Colon (tissue), 2 donors: ENCODE data around the gene ARHGEF7.

ENCODE experiments used
- FAIRE-seq: peaks from 2 replicates; lab custom pipeline; 2012; peaks lifted over from hg19 to GRCh38; lab: Jason Lieb, UNC
- donor health status: control.
- donor health status: control.

Gene ARHGEF7

DNA sequence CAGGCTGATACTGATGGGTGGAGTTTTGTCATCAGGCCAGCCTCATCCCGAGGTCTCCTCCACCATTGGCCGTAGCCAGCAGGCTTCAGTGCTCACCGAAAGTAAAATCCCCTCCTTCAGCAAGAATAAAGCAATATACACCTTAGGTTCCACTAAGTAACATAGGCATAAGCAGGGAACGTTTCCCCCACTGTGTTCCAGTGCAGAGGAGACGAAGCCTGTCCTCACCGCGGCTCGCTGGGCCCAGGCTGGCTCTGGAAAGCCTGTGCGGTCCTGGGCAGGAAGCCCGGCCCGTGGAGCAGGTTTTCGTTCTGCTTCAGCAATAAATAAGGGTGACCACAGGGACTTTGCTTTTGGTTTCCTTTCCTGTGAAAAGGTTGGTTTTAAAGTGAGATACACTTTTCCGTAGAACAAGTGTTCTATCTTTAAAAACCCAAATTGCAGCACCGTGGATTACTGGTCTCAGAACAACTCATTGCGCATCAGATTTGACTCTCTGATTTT lies 189.0 kb downstream of the ARHGEF7 start:
- no peak for FAIRE-seq

DNA sequence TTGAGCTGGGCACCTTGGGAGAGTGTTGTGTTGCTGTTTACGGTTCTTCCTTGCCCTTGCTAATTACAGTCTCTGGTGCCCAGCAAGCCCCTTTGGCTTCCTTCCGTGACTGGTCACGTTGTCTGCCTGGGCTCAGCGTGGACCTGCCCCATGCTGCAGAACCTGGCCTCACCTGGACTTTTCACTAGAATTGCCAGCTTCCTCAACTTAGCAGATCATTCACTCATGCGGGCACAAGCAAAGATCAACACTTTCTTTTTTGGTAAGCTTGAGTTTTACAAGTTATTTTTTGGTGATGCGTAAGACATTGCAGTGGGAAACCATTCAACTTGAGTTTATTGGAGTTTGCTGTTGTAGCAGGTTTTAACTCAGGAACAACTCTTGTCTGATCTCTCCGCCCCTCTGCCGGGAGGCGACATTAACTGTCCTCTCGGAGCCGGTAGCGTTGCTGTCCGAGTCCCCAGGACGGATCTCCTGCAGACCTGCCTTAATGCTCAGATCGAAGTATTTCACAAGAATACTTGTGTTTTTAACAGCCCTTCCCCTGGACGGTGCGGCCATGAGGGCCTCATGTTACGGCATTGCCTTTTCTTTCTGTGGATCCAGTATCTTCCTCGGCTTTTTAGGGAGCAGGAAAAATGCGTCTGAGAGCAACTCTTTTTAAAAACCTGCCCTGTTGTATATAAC lies 189.6 kb downstream of the ARHGEF7 start:
- FAIRE-seq: no peak

DNA sequence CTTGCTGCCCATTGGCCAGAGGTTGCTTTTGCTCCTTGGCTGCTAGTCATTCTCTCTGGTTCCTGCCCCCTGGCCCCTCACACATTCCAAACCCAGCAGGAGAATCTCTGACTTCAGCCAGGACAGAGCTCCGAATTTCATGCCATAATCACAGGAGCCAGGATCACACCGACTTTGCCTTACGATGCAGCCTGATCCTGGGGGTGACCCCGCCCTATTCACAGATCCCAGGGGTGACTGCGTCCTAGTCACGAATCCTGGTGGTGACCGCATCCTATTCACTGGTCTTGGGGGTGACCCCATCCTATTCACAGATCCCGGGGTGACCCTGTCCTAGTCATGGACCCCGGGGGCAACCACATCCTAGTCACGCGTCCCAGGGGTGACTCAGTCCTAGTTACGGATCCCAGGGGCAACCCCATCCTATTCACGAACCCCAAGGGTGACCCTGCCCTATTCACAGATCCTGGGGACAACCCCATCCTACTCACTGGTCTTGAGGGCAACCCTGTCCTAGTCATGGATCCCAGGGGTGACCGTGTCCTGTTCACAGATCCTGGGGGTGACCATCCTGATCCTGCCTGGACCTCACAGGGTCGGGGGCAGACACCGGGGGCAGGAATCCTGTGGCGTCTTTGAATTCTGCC lies 198.0 kb downstream of the ARHGEF7 start:
- no peak for FAIRE-seq

DNA sequence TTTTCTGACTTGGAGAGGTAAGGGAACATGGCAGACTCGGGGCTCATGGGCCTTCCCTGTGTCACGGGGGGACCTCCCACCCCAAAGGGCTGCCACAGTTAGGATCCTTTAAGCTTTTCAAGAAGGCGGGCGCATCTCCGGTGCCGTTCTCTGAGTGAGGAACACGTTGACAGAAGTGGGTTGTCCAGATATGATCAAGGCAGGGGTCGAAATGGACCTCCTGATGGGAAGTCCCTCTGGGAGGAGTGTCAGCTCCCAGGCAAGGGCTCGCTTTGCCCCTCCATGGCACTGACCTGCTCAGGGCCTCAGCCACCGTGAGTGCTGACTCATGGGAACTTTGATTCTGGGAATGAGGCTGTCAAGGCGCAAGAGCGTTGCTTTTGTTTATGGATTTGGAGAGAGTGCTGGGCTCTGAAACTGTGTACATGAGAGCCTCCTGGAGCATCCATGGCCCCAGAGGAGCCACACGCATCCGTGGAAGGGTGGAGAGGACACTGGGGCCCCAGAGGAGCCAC lies 198.9 kb downstream of the ARHGEF7 start:
- FAIRE-seq: no peak

DNA sequence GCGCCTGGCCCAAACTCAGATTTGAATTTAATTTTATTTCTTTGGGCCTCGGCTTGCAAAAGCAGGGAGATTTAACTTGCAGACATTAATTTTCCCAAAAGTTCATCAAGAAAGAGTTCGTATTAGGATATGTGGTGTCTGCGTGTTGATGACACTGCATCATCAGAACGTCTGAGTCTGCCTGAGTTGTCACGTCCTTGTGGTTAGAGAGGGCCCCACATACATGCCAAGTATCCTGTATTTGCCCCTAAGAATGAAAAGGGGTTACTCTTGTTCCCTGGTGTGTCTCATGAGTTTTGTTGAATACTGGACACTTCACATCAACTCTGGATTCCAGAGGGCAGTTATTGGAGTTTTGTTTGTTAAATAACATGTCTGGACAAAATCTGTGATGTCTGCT lies 199.7 kb downstream of the ARHGEF7 start:
- no peak for FAIRE-seq

DNA sequence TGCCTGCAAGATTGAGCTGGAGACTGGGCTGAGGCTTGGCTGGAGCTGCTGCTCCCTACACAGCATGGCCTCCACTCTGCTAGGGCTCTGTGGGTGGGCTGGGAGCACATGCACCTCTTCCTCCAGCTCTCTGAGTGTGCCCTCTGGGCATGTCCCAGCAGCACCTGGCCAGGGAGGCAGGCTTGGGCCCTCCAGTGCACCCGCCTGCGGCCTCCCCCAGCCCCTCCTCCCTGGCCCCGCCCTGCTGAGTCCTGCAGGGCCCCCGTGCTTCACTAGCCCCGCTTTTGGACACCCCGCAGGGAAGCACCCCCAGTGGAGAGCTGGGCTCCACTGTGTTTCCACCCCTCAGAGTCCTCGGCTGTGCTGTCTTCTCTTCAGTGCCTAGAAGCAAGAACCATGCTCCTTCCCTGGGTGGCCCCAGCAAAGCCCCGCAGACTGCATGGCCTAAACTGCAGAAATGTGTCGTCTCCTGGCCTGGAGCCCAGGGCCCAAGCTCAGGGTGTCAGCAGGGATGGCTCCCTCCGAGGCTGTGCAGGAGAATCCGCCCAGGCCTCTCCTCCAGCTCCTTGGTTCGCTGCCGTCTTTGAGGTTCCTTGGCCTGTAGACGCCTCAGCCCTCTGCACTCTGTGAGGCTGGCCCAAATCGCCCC lies 200.4 kb downstream of the ARHGEF7 start:
- FAIRE-seq: no peak

DNA sequence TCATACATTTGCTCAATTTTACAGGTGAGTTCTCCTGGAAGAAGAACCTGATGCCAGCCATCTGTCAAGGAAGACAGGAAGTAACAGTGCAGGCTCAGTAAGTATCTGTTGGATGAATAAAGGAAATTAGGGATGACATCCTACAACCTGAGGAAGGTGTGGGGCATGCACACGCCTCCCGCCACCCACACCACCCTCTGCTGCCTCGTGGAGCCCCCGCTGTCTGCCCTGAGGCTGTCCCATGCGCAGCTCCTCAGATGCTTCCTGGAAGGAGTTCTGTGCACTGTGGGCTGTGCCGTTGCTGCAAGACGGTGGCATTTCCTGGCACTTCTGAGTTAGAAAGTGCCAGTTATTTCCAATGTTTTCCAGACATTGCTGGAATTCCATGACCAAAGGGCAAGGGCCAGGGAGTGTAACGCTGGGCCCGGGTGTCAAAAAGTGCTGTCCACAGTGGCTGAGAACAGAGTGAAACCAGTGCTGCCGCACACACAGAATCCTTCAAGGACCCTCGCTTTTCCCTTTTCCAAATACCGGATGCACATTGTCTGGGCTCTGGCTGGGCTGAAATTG lies 201.1 kb downstream of the ARHGEF7 start:
- no peak for FAIRE-seq

DNA sequence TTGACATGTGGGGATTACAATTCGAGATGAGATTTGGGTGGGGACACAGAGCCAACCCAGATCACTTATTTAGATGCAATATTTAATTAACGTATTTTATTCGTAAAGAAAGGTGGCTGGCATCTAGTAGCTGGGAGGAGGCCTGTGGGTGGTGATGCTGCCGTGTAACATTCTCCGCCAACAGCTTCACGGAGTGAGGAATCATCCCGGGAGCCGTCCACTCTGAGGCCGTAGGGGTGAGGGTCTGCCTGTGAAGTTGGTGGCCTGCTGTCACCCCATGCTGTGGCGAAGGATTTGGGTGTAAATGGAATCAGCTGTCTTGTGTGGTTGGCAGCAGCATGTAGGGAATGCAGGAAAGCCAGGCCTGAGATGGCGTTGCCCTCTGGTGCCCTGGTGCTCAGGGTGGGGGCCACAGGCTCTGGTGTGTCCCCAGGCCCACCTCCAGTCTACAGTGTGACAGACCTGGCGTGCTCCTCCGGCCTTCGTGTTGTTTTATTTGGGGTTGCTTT lies 202.0 kb downstream of the ARHGEF7 start:
- FAIRE-seq: no peak

DNA sequence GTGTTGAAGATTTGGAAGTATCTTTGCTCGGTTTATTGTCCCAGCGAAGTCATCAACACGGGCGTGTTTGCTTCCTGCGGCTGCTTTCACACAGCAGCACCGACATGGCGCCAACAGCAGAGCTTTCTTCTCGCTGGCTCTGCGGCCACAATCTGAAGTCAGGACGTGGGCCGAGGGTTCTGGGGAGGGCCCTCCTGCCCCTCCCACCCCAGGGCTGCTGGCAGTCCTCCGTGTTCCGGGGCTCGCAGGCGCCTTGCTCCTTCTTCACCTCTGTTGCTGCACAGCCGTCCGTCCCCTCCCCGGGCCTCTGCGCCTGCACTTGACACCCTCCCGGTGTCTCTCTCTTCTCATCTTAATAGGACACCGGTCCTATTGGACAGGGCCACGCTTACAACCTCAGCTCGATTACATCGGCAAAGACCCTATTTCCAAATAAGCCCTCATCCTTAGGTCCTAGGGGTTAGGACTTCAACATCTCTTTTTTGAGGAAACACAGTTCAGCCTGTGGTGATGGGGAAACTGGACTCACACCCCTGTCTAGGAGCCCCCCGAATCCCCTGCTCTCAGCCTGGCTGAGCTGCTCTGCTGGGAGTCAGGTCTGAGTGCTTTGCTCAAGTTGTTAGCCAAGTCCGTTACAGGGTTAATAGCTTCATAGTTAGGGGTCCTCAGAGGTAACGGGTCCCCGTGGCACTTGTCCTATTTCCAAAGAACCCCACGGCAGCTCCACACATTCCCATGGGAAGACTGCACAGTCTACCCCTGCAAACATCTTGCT lies 202.6 kb downstream of the ARHGEF7 start:
- FAIRE-seq: no peak

DNA sequence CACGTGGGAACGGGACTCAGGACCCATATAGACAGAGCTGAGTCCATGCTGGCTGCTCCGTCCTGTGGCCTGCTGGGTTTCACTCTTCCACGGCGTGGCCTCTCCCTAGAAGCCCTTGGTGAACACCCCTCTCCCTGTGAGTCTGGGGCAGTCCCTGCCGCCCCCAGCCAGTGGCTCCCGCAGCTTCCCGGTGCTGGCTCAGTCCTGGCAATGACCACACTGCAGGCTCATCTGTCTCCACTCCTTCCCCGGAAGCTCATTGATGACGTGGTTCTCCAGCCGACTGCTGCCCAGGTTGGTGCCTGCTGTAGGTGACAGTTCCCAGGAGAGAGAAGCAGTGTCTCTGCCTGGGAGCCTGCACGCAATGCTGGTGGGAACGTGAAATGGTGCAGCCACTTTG lies 203.3 kb downstream of the ARHGEF7 start:
- no peak for FAIRE-seq

DNA sequence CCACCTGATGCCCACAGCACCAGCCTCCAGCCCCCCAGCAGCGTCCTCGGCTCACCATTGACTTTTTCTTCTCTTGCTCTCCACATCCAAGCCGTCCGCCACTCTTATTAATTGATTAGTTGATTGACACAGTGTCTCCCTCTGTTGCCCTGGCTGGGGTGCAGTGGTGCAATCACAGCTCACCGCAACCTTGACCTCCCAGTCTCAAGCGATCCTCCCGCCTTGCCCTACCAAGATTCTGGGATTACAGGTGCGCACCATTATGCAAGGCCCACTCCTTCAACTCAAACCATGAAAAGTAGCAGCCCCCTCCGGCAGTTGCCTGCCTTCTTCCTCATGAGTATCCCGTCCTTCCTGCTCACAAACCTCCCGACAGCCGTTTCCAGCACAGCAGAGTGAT lies 204.4 kb downstream of the ARHGEF7 start:
- FAIRE-seq: no peak

DNA sequence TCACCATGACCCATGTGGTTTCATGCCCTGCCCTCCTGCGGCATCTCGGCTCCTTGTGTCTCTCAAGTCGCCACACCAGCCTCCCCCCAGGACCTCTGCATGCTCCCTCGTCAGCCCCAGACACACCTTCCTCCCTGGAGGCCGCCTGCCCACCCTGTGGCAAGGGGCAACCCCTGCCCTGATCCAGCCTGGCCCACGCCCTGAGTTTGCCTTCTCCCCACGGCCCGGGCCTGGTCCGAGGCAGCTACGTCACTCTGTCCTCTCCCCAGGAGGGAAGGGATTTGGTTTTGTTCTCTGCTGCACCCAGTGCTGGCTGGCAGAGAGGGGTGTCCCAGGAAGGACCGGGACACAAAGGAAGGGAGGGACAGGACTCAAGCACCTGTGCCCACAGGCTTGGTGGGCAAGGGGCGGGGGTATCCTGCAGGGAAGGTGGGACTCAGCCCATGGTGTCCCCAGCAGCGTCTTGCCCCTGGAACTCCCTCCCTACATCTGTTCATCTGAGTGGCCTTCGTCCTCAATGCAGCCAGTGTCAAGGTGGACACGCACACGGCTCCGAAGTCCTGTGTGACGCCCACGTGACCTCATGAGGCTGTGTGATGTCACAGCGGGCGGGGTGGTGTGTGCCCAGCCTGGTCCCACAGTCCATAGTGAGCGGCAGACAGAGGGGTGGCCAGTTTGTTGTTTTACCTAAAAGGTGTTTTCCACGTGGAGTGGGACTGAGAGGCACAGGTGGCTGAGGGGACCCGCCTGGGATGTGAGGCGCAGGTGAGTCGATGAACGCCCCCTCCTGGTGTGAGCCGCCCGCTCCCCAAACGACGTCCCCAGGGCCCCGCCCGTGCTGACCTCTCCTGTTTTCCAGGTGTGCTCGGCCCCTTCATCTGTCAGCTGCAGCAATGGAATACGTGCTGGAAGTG lies 205.1 kb downstream of the ARHGEF7 start, which contains the start of gene TEX29:
Gene TEX29, plus strand, starts transcription at position 645 of the 914 bp plus-strand sequence. Its CDS starts 249 bp downstream, at position 894.
- FAIRE-seq: no peak

DNA sequence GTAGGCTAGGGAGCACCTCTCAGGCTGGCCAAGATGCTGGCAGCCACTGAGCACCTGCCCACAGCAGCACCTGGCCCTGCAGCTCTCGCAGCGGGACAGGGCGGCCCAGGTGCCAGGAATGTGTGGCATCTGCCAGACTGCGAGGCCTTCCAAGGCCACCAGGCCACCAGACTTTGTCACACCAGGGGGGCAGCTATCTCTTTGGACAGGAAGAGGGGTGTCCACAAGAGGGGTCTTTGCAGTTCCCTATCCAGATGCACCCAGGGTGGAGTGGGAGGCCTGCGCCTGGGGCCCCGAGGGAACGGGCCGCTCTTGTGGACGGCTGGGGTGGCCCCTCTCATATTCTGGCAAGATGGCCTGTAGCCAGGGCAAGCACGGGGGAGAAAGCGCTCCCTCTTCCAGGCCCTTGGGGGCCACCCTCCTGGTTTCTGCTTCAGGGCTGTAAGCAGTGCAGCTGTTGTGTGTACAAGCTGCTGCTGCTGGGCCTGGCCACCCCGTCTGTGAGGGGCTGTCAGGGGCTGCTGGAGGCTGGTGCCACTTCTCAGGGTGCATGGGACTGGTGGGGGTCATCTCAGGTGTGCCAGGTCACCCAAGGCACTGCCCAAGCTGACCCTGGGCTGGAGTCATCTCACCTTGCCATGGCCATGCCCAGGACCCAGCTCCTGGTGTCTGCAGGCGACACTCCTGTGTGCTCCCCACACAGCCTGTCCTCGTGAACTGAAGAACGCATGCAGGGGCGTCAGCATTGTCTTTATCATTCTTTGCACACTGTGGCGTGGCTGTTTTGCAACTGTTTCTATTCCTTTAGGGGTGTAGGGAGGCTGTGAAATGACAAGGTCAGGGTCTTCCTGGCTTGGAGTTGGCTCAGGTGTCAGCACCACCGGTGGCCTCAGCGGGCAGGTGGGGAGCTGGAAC lies 207.1 kb downstream of the ARHGEF7 start:
- FAIRE-seq: no peak

DNA sequence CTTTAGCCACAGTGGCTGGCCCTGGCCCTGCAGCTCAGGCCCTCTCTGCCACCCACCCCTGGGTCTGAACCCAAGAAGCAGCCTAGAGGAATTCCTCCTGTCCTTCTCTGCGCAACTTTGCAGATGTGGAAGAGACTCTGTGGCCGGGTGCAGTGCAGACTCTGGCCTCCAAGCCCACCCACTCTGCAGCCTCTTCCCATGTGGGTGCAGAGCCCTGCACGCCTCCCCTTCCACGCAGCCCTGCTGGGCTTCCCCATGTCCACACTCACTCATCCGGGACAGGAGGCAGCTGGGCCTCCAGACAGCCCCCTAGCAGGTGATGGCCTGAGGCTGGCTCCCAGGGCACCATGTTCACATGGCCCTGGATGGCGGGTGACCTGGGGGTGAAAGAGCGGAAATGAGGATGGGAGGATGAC lies 207.8 kb downstream of the ARHGEF7 start:
- no peak for FAIRE-seq

DNA sequence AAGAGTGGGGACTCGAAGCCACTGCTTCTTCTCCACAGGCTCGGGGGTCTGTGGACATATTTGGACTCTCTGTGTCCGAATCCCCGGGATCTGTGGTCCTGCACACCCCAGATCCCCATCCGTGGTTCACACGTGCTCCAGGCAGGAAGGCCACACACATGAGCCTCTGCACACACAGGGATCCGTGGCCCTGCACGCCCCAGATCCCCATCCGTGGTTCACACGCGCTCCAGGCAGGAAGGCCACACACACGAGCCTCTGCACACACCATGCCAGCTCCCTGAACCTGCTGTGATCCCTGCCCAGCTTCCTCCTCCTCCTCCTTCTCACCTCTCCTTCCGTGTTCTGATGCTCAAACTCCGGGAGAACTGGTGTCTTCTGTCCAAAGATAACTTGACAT lies 208.4 kb downstream of the ARHGEF7 start:
- no peak for FAIRE-seq

DNA sequence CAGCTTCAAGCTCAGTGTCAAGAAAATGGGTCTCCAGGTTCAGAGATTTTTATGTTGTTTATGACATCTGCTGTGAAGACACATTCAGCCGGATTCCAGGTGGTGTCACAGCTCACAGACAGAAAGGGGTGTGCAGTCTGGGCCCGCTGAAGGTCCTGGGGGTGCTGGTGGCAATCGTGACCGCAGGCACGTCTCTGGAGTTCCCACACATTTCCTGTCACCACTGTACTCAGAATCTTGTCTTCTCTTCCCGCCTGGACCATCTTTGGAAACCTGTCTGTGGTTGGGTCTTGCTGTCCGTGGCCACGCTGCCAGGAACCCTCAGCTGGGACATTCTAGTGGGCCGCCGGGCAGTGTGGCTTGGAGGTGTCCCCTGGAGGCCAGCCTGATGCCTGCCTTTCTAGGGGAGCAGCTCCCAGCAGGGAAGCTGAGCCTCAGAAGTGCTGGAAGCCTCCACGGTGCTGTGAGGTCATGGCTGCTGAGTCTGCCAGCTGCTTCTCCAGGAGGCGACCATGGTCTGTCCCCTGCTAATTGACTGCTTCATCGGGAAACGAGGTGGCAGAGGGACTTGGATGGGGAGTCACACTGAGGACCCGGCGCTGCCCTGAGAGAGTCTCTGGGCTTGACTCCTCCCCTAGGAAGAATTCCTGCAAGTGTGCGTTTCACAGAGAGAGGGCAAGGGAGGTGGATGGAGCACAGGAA lies 209.0 kb downstream of the ARHGEF7 start:
- no peak for FAIRE-seq

DNA sequence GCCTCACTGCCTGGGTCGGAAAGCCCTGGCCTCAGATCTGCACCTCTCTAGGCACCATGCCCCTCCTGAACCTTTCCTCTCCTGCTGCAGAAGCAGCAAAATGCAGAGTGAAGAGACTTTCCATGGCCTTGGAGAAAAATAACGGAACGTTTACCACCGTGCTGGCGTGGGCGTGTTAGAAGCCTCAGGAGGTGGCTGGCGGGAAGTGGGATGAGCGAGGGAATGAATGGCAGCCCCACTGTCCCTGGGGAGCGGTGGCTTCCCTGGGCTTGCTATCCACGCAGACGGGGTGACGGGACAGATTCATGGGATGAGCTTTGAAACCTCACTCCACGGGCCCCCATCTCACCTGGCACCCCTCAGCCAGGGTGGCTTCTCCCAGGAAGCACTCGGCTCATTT lies 209.6 kb downstream of the ARHGEF7 start:
- no peak for FAIRE-seq

DNA sequence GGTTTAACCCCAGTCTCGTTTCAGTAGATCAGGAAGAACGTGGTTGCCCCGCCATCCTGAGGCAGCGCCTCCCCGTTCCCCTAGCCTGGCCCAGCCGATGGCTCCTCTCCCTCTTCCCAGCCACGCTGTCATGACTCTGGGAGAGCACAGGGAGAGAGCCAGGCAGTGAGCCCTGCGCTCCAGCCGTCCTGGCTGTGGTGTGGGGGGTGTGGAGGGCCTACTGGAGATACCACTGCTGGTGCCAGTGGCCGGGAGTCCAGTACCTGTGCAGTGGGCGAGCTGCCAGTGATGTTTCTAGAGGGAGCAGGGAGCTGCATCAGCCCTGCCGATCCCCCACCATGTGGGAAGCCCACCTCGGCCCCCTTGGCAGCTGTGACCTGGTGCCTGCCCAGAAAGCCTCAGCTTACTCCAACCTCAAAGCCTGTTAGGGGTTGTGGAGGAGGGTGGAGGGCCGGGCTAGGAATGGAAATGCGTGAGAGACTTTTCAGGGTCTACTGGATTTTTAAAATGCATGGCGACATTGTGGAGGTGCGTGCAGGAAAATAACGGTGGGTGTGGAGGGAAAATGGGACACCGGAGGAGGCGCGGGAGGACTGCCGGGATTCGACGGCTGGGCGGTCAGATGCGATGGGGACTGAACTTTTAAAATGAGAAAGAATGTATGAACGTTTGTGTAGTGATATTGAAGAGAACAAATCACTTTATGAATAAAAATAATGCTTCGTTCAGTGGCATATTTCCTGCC lies 210.2 kb downstream of the ARHGEF7 start:
- FAIRE-seq: no peak
